Mononuclear cell (primary cell): Measurements from ENCODE around the gene ANAPC2. TPM values are rescaled to one million over a fixed set of nuclear protein-coding genes. Genes with fewer than 3 reads are reported as not detected.

Experiments
- H3K27me3 ChIP-seq: 2 replicates; pipeline ENCODE4 v1.6.0; 2011; ENCODE audit warnings: low read length, control low read depth; ENCODE audit not compliant: insufficient read depth
- H3K4me1 ChIP-seq: 2 replicates; pipeline ENCODE4 v1.5.1; 2011; ENCODE audit warnings: mild to moderate bottlenecking, low read length, control low read depth; ENCODE audit not compliant: insufficient read depth
- H3K4me3 ChIP-seq: 2 replicates; pipeline ENCODE4 v1.5.1; 2011; ENCODE audit warnings: mild to moderate bottlenecking, low read length, moderate library complexity
- H3K9me3 ChIP-seq: 2 replicates; pipeline ENCODE4 v1.5.1; 2011; ENCODE audit warnings: low read depth, mild to moderate bottlenecking, control low read depth, low read length
- total RNA-seq: library from RNA; depleted of rRNA; stranded (reverse); fragments of >200 nt; gene quantifications from one replicate; pipeline ENCODE4 v1.2.3, GENCODE V29; 2012

Gene ANAPC2
- total RNA-seq, 1 donor, result 36.7 TPM

DNA sequence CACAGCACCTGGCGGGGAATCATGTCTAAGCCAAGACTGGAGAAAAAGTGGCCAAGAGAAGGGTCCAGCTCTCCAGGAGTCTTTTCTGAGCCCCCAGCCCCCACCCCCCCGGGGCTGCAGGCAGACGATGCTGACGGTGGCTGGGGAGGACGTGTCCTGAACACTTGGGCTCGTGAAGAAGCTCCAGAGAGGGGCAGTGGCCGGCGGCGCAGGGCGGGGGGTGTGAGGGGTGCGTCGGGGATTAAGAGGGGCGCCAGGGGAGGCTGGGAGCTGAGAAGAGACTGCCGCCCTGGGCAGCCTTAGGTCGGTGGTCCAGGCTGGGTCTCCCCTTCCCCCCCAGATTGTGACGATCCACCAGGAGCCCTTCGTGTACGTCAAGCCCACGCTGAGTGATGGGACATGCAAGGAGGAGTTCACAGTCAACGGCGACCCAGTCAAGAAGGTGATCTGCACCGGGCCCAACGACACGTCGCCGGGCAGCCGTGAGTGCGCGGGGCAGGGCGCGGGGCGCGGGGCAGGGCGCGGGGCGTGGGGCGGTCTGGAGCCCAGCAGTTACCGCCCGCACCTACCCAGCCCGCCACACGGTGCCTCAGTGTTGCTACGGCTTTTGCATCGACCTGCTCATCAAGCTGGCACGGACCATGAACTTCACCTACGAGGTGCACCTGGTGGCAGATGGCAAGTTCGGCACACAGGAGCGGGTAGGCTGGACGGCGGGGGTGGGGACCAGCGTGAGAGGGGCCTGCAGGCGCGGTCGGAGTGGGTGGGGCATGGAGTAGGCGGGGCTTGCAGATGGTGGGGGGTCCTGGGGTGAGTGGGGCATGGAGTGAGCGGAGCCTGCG, 27.4 kb downstream of the ANAPC2 start:
- peaks cover 7% of the 10 kb centered on the region for H3K4me1 ChIP-seq
- H3K27me3 ChIP-seq, result peaks cover 37% of the 10 kb centered on the region
- no peak overlapping the region for H3K4me3 ChIP-seq
- no peaks in the 10 kb centered on the region for H3K9me3 ChIP-seq

GRCh38 chr9:137160054-137160425, 28.3 kb downstream of the ANAPC2 start:
- peaks cover 37% of the 10 kb centered on the region for H3K27me3 ChIP-seq
- H3K4me1 ChIP-seq, result peaks cover 7% of the 10 kb centered on the region
- H3K4me3 ChIP-seq, result no peak overlapping the region
- H3K9me3 ChIP-seq, result no peaks in the 10 kb centered on the region

GRCh38 chr9:137159105-137160053, 29.0 kb downstream of the ANAPC2 start:
- H3K4me1 ChIP-seq, result peaks cover 7% of the 10 kb centered on the region
- H3K27me3 ChIP-seq, result peaks cover 37% of the 10 kb centered on the region
- H3K4me3 ChIP-seq, result no peak overlapping the region
- no peaks in the 10 kb centered on the region for H3K9me3 ChIP-seq

GRCh38 chr9:137158625-137159024, 29.7 kb downstream of the ANAPC2 start:
- H3K27me3 ChIP-seq, result peaks cover 34% of the 10 kb centered on the region
- no peak overlapping the region for H3K4me3 ChIP-seq
- H3K9me3 ChIP-seq, result no peaks in the 10 kb centered on the region
- H3K4me1 ChIP-seq, result peaks cover 7% of the 10 kb centered on the region

DNA sequence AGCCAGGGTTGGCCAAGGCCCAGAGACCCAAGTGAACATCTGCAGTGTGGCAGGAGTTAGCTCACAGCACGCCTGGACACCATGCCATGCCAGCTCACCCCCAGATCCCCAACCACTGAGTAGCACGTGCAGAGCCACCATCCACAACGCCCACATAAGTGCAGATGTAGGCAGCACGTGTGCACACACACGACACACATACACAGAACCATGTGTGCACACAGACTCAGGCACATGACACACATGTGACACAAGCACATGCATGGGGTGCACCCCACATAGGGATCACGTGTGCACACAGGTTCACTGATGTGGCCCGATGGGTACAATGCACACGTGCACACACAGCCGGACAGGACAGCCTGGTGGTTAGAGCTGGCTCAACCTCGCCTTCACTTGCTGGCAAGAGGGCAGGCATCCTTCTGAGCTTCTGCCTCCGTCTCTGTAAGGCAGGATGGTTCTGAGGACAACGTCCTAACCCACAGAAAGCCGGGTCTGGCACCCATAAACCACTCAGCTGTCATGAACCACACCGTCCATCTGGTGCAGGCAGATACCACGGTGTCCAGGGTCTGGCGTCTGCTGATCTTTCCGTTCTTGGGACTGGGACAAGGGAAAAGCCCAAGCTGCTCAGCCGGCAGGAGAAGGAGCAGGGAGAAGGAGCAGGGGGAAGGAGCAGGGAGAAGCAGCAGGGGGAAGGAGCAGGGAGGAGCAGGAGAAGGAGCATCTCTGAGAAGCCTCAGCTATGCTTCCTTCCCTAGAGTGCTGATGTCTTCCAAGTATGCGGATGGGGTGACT, 30.5 kb downstream of the ANAPC2 start:
- Histone ChIP-seq H3K4me1 (peaks cover 7% of the 10 kb centered on the region), H3K9me3 (no peaks in the 10 kb centered on the region), H3K27me3 (peaks cover 30% of the 10 kb centered on the region), H3K4me3 (no peak overlapping the region)

DNA sequence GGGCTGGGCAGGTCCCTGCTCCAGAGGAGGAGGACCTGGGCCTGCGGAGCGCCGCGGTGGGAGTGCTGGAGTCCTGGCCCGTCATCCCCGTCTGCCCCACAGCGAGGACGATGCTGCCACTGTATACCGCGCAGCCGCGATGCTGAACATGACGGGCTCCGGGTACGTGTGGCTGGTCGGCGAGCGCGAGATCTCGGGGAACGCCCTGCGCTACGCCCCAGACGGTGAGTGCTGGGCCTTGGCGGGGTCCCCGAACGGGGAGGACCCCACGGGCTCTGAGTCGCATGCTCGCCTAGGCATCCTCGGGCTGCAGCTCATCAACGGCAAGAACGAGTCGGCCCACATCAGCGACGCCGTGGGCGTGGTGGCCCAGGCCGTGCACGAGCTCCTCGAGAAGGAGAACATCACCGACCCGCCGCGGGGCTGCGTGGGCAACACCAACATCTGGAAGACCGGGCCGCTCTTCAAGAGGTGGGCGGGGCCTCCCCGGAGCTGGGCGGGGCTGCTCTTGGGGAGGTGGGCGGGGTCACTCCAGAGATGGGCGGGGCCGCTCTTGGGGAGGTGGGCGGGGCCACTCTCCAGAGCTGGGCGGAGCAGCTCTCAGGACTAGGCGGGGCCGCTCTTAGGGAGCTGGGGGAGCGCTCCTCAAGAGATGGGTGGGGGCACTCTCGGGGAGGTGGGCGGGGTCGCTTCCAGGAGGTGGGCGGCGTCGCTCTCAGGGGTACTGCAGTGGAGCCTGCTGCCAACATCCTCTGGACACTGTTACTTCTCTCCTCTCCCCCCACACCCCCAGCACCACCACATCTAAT, 31.6 kb downstream of the ANAPC2 start:
- peaks cover 7% of the 10 kb centered on the region for H3K4me1 ChIP-seq
- no peaks in the 10 kb centered on the region for H3K9me3 ChIP-seq
- no peak overlapping the region for H3K4me3 ChIP-seq
- H3K27me3 ChIP-seq, result peaks cover 26% of the 10 kb centered on the region

- Histone ChIP-seq H3K4me1 (peaks cover 7% of the 10 kb centered on the region), H3K9me3 (no peaks in the 10 kb centered on the region), H3K27me3 (peaks cover 13% of the 10 kb centered on the region), H3K4me3 (no peak overlapping the region)
These were observed 35.4 kb downstream of the ANAPC2 start for GRCh38 chr9:137152844-137153405.

DNA sequence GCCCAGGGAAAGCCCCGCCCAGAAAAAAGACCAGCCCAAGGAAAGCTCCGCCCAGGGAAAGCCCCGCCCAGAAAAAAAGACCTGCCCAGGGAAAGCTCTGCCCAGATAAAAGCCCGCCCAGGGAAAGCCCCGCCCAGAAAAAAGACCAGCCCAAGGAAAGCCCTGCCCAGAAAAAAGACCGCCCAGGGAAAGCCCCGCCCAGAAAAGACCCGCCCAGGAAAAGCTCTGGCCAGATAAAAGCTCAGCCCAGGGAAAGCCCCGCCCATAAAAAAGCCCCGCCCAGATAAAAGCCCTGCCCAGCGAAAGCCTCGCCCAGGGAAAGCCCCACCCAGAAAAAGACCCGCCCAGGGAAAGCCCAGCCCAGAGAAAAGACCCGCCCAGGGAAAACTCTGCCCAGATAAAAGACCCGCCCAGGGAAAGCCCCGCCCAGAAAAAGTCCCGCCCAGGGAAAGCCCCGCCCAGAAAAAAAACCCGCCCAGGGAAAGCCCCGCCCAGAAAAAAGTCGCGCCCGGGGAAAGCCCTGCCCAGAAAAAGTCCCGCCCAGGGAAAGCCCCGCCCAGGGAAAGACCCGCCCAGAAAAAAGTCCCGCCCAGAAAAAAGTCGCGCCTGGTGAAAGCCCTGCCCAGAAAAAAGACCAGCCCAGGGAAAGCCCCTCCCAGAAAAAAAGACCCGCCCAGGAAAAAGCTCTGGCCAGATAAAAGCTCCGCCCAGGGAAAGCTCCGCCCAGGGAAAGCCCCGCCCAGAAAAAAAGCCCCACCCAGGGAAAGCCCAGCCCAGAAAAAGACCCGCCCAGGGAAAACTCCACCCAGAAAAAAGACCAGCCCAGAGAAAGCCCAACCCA, 37.5 kb downstream of the ANAPC2 start:
- Histone ChIP-seq H3K27me3 (no peaks in the 10 kb centered on the region), H3K4me1 (no peaks in the 10 kb centered on the region), H3K4me3 (no peak overlapping the region), H3K9me3 (no peaks in the 10 kb centered on the region)

DNA sequence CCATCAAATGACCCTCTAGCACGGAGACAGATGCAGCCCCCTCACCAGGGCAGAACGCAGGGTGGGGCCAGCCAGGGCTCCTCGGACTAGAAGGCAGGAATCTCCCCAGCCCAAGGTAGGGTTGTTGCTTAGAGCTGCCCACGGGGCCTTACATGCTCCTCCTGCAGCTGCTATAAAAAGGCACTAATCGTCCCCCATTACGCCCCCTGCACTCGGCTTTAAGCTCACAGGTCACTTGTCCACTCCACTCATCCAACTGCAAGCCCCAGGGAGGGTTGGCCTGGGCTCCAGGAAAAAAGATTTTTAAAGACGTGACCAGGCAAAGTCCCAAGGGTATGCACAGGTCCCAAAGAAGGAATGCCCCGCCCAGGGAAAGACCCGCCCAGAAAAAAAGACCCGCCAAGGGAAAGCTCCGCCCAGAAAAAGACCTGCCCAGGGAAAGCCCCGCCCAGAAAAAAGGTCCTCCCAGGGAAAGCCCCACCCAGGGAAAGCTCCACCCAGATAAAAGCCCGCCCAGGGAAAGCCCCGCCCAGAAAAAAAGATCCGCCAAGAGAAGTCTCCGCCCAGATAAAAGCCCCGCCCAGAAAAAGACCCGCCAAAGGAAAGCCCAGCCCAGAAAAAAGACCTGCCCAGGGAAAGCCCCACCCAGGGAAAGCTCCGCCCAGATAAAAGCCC, 38.3 kb downstream of the ANAPC2 start:
- no peaks in the 10 kb centered on the region for H3K9me3 ChIP-seq
- H3K4me1 ChIP-seq, result no peaks in the 10 kb centered on the region
- no peaks in the 10 kb centered on the region for H3K27me3 ChIP-seq
- H3K4me3 ChIP-seq, result no peak overlapping the region

- H3K4me1 ChIP-seq, result no peaks in the 10 kb centered on the region
These were observed 39.0 kb downstream of the ANAPC2 start for GRCh38 chr9:137149363-137149762.

DNA sequence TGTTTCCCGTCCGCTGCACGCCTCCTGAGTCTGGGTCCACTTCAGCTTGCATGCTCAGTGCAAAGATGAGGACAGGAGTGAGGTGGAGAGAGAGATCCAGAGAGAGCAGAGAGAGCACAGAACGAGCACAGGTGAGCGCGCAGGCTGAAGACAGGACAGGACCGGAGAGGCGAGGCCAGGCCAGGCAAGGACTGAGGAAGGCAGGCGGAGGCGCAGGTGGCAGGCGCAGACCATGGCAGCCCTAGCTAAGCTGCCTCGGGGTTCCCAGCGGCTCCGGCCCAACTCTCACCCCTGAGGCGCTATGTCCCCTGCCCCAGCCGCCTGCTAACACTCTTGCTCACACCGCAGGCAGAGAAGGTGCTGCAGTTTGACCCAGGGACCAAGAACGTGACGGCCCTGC, 39.7 kb downstream of the ANAPC2 start:
- Histone ChIP-seq H3K9me3 (no peaks in the 10 kb centered on the region), H3K4me3 (no peak overlapping the region), H3K4me1 (no peaks in the 10 kb centered on the region), H3K27me3 (no peaks in the 10 kb centered on the region)

More at GRCh38 chr9:137149363-137149762, 39.0 kb downstream of the ANAPC2 start:
- no peaks in the 10 kb centered on the region for H3K9me3 ChIP-seq
- no peaks in the 10 kb centered on the region for H3K27me3 ChIP-seq
- H3K4me3 ChIP-seq, result no peak overlapping the region

GRCh38 chr9:137148242-137148641, 40.1 kb downstream of the ANAPC2 start:
- Histone ChIP-seq H3K4me3 (no peak overlapping the region), H3K4me1 (no peaks in the 10 kb centered on the region), H3K27me3 (no peaks in the 10 kb centered on the region), H3K9me3 (no peaks in the 10 kb centered on the region)

- no peak overlapping the region for H3K4me3 ChIP-seq
These were observed 40.6 kb downstream of the ANAPC2 start for GRCh38 chr9:137147793-137148160.

More at GRCh38 chr9:137147793-137148160, 40.6 kb downstream of the ANAPC2 start:
- no peaks in the 10 kb centered on the region for H3K9me3 ChIP-seq
- H3K27me3 ChIP-seq, result no peaks in the 10 kb centered on the region
- no peaks in the 10 kb centered on the region for H3K4me1 ChIP-seq
